Measurements from ENCODE around the gene USB1. TPM values are rescaled to one million over a fixed set of nuclear protein-coding genes. Genes with fewer than 3 reads are reported as not detected.

The USB1 gene
- total RNA-seq, 4 donors from 2014 or later: 20.7 to 43.5 (median 26.8) TPM

- no peak for TF ChIP-seq CTCF (IDR thresholded peaks at IDR 0.05; ENCODE audit: low read depth)
Observed at GRCh38 chr16:58043571-58044155, 42.5 kb downstream of the USB1 start.

GRCh38 chr16:58044266-58045019 lies 43.2 kb downstream of the USB1 start:
- no peak for TF ChIP-seq CTCF (IDR thresholded peaks at IDR 0.05; ENCODE audit: low read depth)

GRCh38 chr16:58045096-58045495 lies 43.9 kb downstream of the USB1 start:
- TF ChIP-seq CTCF (IDR thresholded peaks at IDR 0.05; ENCODE audit: low read depth): no peak

- no peak for TF ChIP-seq CTCF (IDR thresholded peaks at IDR 0.05; ENCODE audit: low read depth)
Observed at GRCh38 chr16:58046054-58046881, 45.1 kb downstream of the USB1 start.

- no peak for TF ChIP-seq CTCF (IDR thresholded peaks at IDR 0.05; ENCODE audit: low read depth)
Observed at GRCh38 chr16:58046936-58047335, 45.7 kb downstream of the USB1 start.

GRCh38 chr16:58047557-58048348 lies 46.5 kb downstream of the USB1 start:
- no peak for TF ChIP-seq CTCF (IDR thresholded peaks at IDR 0.05; ENCODE audit: low read depth)

All from subcutaneous adipose tissue (tissue), 4 donors.